Liver (tissue), 9 donors: ENCODE data around the gene H1-8. TPM values are rescaled to one million over a fixed set of nuclear protein-coding genes. Genes with fewer than 3 reads are reported as not detected.

Source experiments
- DNase-seq: peaks from one replicate; pipeline ENCODE4 v3.0.0-alpha.2; 2017; ENCODE audit warnings: low spot score
- H3K27ac ChIP-seq, 2 donors: one replicate each; pipeline ENCODE4 v1.7.0; 2013; ENCODE audit warnings: inconsistent platforms in 2 of 2, low read length in 2 of 2, control low read depth in 1 of 2, low read depth in 1 of 2, mild to moderate bottlenecking in 1 of 2
- H3K27me3 ChIP-seq, 4 donors: one replicate each; pipeline versions ENCODE4 v1.6.1 to v1.7.0; 2013; ENCODE audit warnings: low read length in 3 of 4, inconsistent platforms in 1 of 4, mild to moderate bottlenecking in 1 of 4, moderate library complexity in 1 of 4; ENCODE audit not compliant: control insufficient read depth in 4 of 4, insufficient read depth in 4 of 4
- H3K36me3 ChIP-seq, 4 donors: one replicate each; pipeline versions ENCODE4 v1.6.1 to v1.7.0; 2013; ENCODE audit warnings: low read length in 3 of 4, mild to moderate bottlenecking in 3 of 4, low read depth in 1 of 4, moderate library complexity in 1 of 4; ENCODE audit not compliant: control insufficient read depth in 4 of 4, insufficient read depth in 3 of 4
- H3K4me1 ChIP-seq, 4 donors: one replicate each; pipeline versions ENCODE4 v1.6.1 to v1.7.0; 2013; ENCODE audit warnings: low read length in 3 of 4, mild to moderate bottlenecking in 3 of 4, moderate library complexity in 1 of 4; ENCODE audit not compliant: control insufficient read depth in 4 of 4, insufficient read depth in 4 of 4
- H3K4me3 ChIP-seq, 3 donors: one replicate each; pipeline versions ENCODE4 v1.6.1 to v1.7.0; 2013; ENCODE audit warnings: low read length in 3 of 3, control low read depth in 1 of 3, low read depth in 1 of 3, mild to moderate bottlenecking in 1 of 3
- H3K9ac ChIP-seq, 2 donors: one replicate each; pipeline ENCODE4 v1.7.0; 2013; ENCODE audit warnings: low read length in 2 of 2, mild to moderate bottlenecking in 2 of 2, moderate library complexity in 2 of 2, control low read depth in 1 of 2, low read depth in 1 of 2
- H3K9me3 ChIP-seq, 4 donors: one replicate each; pipeline versions ENCODE4 v1.6.1 to v1.7.0; 2013; ENCODE audit warnings: low read length in 3 of 4; ENCODE audit not compliant: control insufficient read depth in 4 of 4
- ATF3 ChIP-seq: IDR thresholded peaks from 2 replicates; pipeline ENCODE4 v1.6.1; 2016; ENCODE audit warnings: antibody characterized with exemption
- CTCF ChIP-seq: fragments of 150-350 bp; IDR thresholded peaks from 2 replicates; pipeline ENCODE4 v1.5.1; 2017; ENCODE audit warnings: improper control_type of control experiment, low read depth, low read length; ENCODE audit not compliant: missing input control
- FOXA1 ChIP-seq: IDR thresholded peaks from 2 replicates; pipeline ENCODE4 v1.6.1; 2016; ENCODE audit warnings: antibody characterized with exemption
- FOXA2 ChIP-seq: IDR thresholded peaks from 2 replicates; pipeline ENCODE4 v1.6.1; 2016; ENCODE audit warnings: antibody characterized with exemption
- GABPA ChIP-seq, 2 donors: IDR thresholded peaks in 1 of 2; conservative IDR thresholded peaks in 1 of 2; 2 replicates each; pipeline ENCODE4 v1.6.1; 2016; ENCODE audit warnings: antibody characterized with exemption in 2 of 2, mild to moderate bottlenecking in 1 of 2, moderate library complexity in 1 of 2
- HNF4A ChIP-seq, 2 donors: conservative IDR thresholded peaks; 2 replicates each; pipeline ENCODE4 v1.6.1; 2016; ENCODE audit warnings: antibody characterized with exemption in 2 of 2, mild to moderate bottlenecking in 2 of 2
- HNF4G ChIP-seq: IDR thresholded peaks from 2 replicates; pipeline ENCODE4 v1.6.1; 2016; ENCODE audit warnings: antibody characterized with exemption
- JUND ChIP-seq, 2 donors: IDR thresholded peaks; 2 replicates each; pipeline ENCODE4 v1.6.1; 2016; ENCODE audit warnings: antibody characterized with exemption in 2 of 2
- NR2F2 ChIP-seq: IDR thresholded peaks from 2 replicates; pipeline ENCODE4 v1.6.1; 2016; ENCODE audit warnings: antibody characterized with exemption
- REST ChIP-seq: IDR thresholded peaks from 2 replicates; pipeline ENCODE4 v1.6.1; 2016; ENCODE audit warnings: antibody characterized with exemption, mild to moderate bottlenecking
- RXRA ChIP-seq, 2 donors: IDR thresholded peaks; 2 replicates each; pipeline ENCODE4 v1.6.1; 2017 to 2018; ENCODE audit warnings: antibody characterized with exemption in 2 of 2, mild to moderate bottlenecking in 1 of 2
- SP1 ChIP-seq: IDR thresholded peaks from 2 replicates; pipeline ENCODE4 v1.6.1; 2018; ENCODE audit warnings: antibody characterized with exemption, mild to moderate bottlenecking
- TAF1 ChIP-seq: conservative IDR thresholded peaks from 2 replicates; pipeline ENCODE4 v1.6.1; 2016; ENCODE audit warnings: antibody characterized with exemption, mild to moderate bottlenecking
- YY1 ChIP-seq: IDR thresholded peaks from 2 replicates; pipeline ENCODE4 v1.6.1; 2016; ENCODE audit warnings: antibody characterized with exemption, mild to moderate bottlenecking
- ZBTB33 ChIP-seq: IDR thresholded peaks from 2 replicates; pipeline ENCODE4 v1.6.1; 2016; ENCODE audit warnings: antibody characterized with exemption
- WGBS: extraction: QIAGEN DNeasy Blood & Tissue Kit; methylation state at CpG from one replicate; pipeline ENCODE4 v1.1.7; 2013; 5-methylcytosine and 5-hydroxymethylcytosine counted together
- polyA plus RNA-seq, 2 donors: library from polyadenylated mRNA; stranded (reverse) in 1 of 2; unstranded in 1 of 2; fragments of 200-250 nt in 1 of 2; fragments of >200 nt in 1 of 2; fragmentation: Nextera tagmentation in 1 of 2; extraction: Ambion mirVana in 1 of 2; gene quantifications; one replicate each; pipeline versions ENCODE4 v1.2.1 to v1.2.3, GENCODE V29; 2013 to 2015
- total RNA-seq, 2 donors: library from RNA; depleted of rRNA; stranded (reverse); fragments of >200 nt; gene quantifications; one replicate each; pipeline ENCODE4 v1.2.3, GENCODE V29; 2014
- TF ChIP-seq, protein P1 (sequence below): IDR thresholded peaks from 2 replicates; pipeline ENCODE4 v1.6.1; 2016; ENCODE audit warnings: antibody characterized with exemption
- donor health status: healthy.
- donor health status: healthy.
- donor health status: healthy.
- donor health status: healthy.
- donor health status: healthy.

H1-8 gene
- total and polyA plus RNA-seq, 4 donors = not detected

DNA sequence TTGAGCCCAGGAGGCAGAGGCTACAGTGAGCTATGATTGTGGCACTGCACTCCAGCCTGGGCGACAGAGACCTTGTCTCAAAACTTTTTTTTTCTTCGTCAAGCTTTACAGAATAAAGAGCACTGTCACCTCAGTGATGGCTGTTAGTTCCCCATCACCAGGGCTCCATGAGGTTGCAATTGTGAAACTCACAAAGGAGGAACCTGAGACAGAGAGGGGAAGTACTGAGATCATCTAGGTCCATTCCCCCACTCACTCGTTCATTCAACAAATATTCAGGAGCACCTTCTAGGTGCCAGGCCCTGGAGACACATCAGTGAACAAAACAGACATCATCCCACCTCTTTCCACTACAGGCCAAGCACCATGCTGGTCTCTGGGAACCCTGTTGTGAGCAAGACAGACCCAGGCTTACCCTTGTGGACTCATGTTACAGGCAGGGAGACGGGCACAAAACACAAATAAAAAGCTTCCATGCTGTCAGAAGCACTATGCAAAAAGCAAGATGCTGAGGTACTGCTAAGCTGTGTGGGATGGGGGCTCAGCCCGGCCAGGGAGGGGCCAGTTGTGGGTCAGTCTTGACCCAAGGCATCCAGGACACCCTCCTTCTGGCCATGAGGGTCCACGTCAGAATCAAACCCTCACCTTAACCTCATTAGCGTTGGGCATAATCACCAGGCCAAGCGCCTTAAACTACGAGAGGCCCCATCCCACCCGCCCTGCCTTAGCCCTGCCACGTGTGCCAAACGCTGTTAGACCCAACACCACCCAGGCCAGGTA is 16.7 kb upstream of the H1-8 start (continued):
- TF ChIP-seq ZBTB33 (no peak), GABPA (IDR thresholded peaks at IDR 0.05 in 1 of 2, conservative IDR thresholded peaks at IDR 0.05 in 1 of 2) (no peak), JUND (IDR thresholded peaks at IDR 0.05) (no peak), SP1 (no peak), HNF4G (no peak), FOXA1 (no peak), TAF1 (no peak), HNF4A (conservative IDR thresholded peaks at IDR 0.05) (no peak)

GRCh38 chr3:129527262-129527661 is 15.7 kb upstream of the H1-8 start:
- Histone ChIP-seq H3K36me3 (no peaks in the 10 kb centered on the region), H3K4me3 (no peak overlapping the region), H3K27ac (no peak overlapping the region), H3K9ac (no peak overlapping the region), H3K27me3 (no peaks in the 10 kb centered on the region), H3K4me1 (no peaks in the 10 kb centered on the region), H3K9me3 (no peaks in the 10 kb centered on the region)
- WGBS = 96% methylated on average over 11 of the region's 11 CpGs
- no peak for DNase-seq
- no peak for TF ChIP-seq FOXA2
- TF ChIP-seq ATF3 = no peak

DNA sequence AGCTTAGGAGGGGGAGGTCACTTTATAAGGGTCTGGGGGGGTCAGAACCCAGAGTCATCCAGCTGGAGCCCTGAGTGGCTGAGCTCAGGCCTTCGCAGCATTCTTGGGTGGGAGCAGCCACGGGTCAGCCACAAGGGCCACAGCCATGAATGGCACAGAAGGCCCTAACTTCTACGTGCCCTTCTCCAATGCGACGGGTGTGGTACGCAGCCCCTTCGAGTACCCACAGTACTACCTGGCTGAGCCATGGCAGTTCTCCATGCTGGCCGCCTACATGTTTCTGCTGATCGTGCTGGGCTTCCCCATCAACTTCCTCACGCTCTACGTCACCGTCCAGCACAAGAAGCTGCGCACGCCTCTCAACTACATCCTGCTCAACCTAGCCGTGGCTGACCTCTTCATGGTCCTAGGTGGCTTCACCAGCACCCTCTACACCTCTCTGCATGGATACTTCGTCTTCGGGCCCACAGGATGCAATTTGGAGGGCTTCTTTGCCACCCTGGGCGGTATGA is 14.3 kb upstream of the H1-8 start, which contains the start of gene RHO:
Gene RHO (plus strand): TSS at position 51 of the 512 bp plus-strand sequence. CDS start 95 bp downstream, at position 146.
- Histone ChIP-seq H3K4me3 (no peak within 1 kb of the TSS), H3K36me3 (no peaks in the 10 kb centered on the region), H3K4me1 (no peaks in the 10 kb centered on the region), H3K9ac (no peak within 1 kb of the TSS), H3K9me3 (no peaks in the 10 kb centered on the region), H3K27me3 (no peaks in the 10 kb centered on the region), H3K27ac (no peak within 1 kb of the TSS)
- no peak for DNase-seq
- WGBS = 92% methylated on average over 18 of the region's 18 CpGs
- TF ChIP-seq SP1 (no peak), ATF3 (no peak), FOXA1 (no peak), NR2F2 (no peak), YY1 (no peak), CTCF (no peak), HNF4A (conservative IDR thresholded peaks at IDR 0.05) (no peak), REST (no peak), TAF1 (no peak), RXRA (IDR thresholded peaks at IDR 0.05) (no peak)
- TF ChIP-seq, protein P1, sequence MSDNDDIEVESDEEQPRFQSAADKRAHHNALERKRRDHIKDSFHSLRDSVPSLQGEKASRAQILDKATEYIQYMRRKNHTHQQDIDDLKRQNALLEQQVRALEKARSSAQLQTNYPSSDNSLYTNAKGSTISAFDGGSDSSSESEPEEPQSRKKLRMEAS = no peak
